Measurements from ENCODE around the gene CISD1. TPM values are rescaled to one million over a fixed set of nuclear protein-coding genes. Genes with fewer than 3 reads are reported as not detected.
A peak's percentile ranks its signal among the peaks of the same experiment; 100 is the strongest.

The CISD1 gene
- total RNA-seq, 2 experiments from 2014 or later: 1.5 to 2.0 TPM

GRCh38 chr10:58281092-58281752 lies 12.3 kb downstream of the CISD1 start:
- ATAC-seq (ENCODE audit: poor library complexity): no peak
- Histone ChIP-seq H3K9me3 (ENCODE audit: control insufficient read depth in 1 of 2, insufficient read depth in 1 of 2, low read length in 2 of 2) (no peaks in the 10 kb centered on the region), H3K27me3 (ENCODE audit: control insufficient read depth in 1 of 2, insufficient read depth in 2 of 2, low read length in 2 of 2) (no peaks in the 10 kb centered on the region), H3K36me3 (ENCODE audit: insufficient read depth, low read length) (peaks cover 14% of the 10 kb centered on the region), H3K4me3 (ENCODE audit: low read length) (no peak overlapping the region), H3K27ac (ENCODE audit: low read depth in 1 of 2, low read length in 2 of 2) (no peak overlapping the region), H3K4me1 (ENCODE audit: insufficient read depth, low read length) (no peaks in the 10 kb centered on the region)
- H3K36me3 Mint-ChIP-seq (ENCODE audit: low read depth): peaks cover 15% of the 10 kb centered on the region
- TF ChIP-seq CTCF (IDR thresholded peaks at IDR 0.05): no peak
- no peaks in the 10 kb centered on the region for H3K27me3 Mint-ChIP-seq
- no peaks in the 10 kb centered on the region for H3K9me3 Mint-ChIP-seq
- peaks cover 16% of the 10 kb centered on the region for H3K4me1 Mint-ChIP-seq (ENCODE audit: low read depth)
- ChIA-PET CTCF (no interaction called here), POLR2A (interaction anchor here (1.5 kb wide), 1 partner anchor 12 kb away, joined by 9 read pairs; the partner anchor contains the start of gene CISD1)
- DNase-seq: no peak
- intact Hi-C loops (cut with DNase I, micrococcal nuclease): no loop called here
- no peak overlapping the region for H3K27ac Mint-ChIP-seq
- H3K4me3 Mint-ChIP-seq: no peak overlapping the region

GRCh38 chr10:58282615-58283014 lies 13.7 kb downstream of the CISD1 start:
- intact Hi-C loops (cut with DNase I, micrococcal nuclease): no loop called here
- DNase-seq: peak in 3 of 14 experiments; percentile 59 to 69 (median 62)
- H3K4me3 ChIP-seq (ENCODE audit: low read length): peak overlapping the region; percentile 21

GRCh38 chr10:58291538-58292174 lies 22.7 kb downstream of the CISD1 start:
- Histone ChIP-seq H3K27me3 (ENCODE audit: control insufficient read depth in 1 of 2, insufficient read depth in 2 of 2, low read length in 2 of 2) (no peaks in the 10 kb centered on the region), H3K4me1 (ENCODE audit: insufficient read depth, low read length) (no peaks in the 10 kb centered on the region), H3K9me3 (ENCODE audit: control insufficient read depth in 1 of 2, insufficient read depth in 1 of 2, low read length in 2 of 2) (no peaks in the 10 kb centered on the region), H3K4me3 (ENCODE audit: low read length) (no peak overlapping the region), H3K36me3 (ENCODE audit: insufficient read depth, low read length) (no peaks in the 10 kb centered on the region), H3K27ac (ENCODE audit: low read depth in 1 of 2, low read length in 2 of 2) (no peak overlapping the region)
- Mint-ChIP-seq H3K4me3 (no peak overlapping the region), H3K27ac (no peak overlapping the region), H3K9me3 (no peaks in the 10 kb centered on the region), H3K4me1 (ENCODE audit: low read depth) (no peaks in the 10 kb centered on the region), H3K27me3 (no peaks in the 10 kb centered on the region), H3K36me3 (ENCODE audit: low read depth) (no peaks in the 10 kb centered on the region)
- DNase-seq (peak in 8 of 14 experiments; percentile 4 to 69 (median 32)), ATAC-seq (ENCODE audit: poor library complexity) (peak; percentile 74)
- ChIA-PET CTCF (interaction anchor here (0.9 to 3.5 kb wide), 9 partner anchors 11 to 120 kb away, joined by 3 to 29 read pairs (median 4); partner anchors contain the start of genes CISD1 and IPMK), POLR2A (interaction anchor here (0.8 to 2.5 kb wide), 3 partner anchors 22 to 114 kb away, joined by 3 to 8 read pairs (median 5); partner anchors contain the start of genes CISD1 and TFAM)
- TF ChIP-seq CTCF (IDR thresholded peaks at IDR 0.05): peak; percentile 92
- intact Hi-C loops (cut with DNase I, micrococcal nuclease): loop anchor here (1.0 to 10.0 kb wide), 4 partner anchors 23 to 957 kb away; partner anchors contain the start of gene CISD1 (in 1 of the 2)

More at GRCh38 chr10:58282615-58283014, 13.7 kb downstream of the CISD1 start:
- Histone ChIP-seq H3K4me1 (ENCODE audit: insufficient read depth, low read length) (no peaks in the 10 kb centered on the region), H3K27ac (ENCODE audit: low read depth in 1 of 2, low read length in 2 of 2) (peak overlapping the region in 1 of 2 donors; percentile 14), H3K9me3 (ENCODE audit: control insufficient read depth in 1 of 2, insufficient read depth in 1 of 2, low read length in 2 of 2) (no peaks in the 10 kb centered on the region), H3K36me3 (ENCODE audit: insufficient read depth, low read length) (peaks cover 14% of the 10 kb centered on the region), H3K27me3 (ENCODE audit: control insufficient read depth in 1 of 2, insufficient read depth in 2 of 2, low read length in 2 of 2) (no peaks in the 10 kb centered on the region)
- ATAC-seq (ENCODE audit: poor library complexity): peak; percentile 68
- no peak for TF ChIP-seq CTCF (IDR thresholded peaks at IDR 0.05)
- no peaks in the 10 kb centered on the region for H3K27me3 Mint-ChIP-seq
- ChIA-PET CTCF (interaction anchor here (1.2 kb wide), 1 partner anchor 105 kb away, joined by 3 read pairs; no protein-coding TSS in a partner anchor), POLR2A (no interaction called here)
- no peak overlapping the region for H3K27ac Mint-ChIP-seq
- no peaks in the 10 kb centered on the region for H3K9me3 Mint-ChIP-seq
- H3K4me1 Mint-ChIP-seq (ENCODE audit: low read depth): peaks cover 16% of the 10 kb centered on the region
- H3K36me3 Mint-ChIP-seq (ENCODE audit: low read depth): peaks cover 15% of the 10 kb centered on the region
- no peak overlapping the region for H3K4me3 Mint-ChIP-seq
